Measurements from ENCODE around the gene ITGAE.

ITGAE gene

DNA sequence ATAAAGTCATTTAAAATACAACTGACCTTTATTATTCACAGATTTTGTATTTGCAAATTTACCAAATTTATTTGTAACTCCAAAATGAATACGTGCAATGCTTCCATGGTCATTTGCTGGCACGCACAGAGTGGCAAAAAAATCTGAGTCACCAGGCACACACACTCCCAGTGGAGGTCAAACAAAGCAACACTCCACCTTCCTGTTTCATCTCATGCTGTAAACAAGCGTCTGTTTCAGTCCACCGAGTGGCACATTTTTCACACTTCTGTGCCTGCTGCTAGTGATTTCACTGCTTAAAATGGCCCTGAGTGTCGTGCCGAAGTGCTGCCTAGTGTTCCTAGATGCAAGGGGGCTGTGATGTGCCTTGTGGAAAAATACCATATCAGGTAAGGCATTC is 17.8 kb upstream of the ITGAE start:
- FAIRE-seq: peak; percentile 95

DNA sequence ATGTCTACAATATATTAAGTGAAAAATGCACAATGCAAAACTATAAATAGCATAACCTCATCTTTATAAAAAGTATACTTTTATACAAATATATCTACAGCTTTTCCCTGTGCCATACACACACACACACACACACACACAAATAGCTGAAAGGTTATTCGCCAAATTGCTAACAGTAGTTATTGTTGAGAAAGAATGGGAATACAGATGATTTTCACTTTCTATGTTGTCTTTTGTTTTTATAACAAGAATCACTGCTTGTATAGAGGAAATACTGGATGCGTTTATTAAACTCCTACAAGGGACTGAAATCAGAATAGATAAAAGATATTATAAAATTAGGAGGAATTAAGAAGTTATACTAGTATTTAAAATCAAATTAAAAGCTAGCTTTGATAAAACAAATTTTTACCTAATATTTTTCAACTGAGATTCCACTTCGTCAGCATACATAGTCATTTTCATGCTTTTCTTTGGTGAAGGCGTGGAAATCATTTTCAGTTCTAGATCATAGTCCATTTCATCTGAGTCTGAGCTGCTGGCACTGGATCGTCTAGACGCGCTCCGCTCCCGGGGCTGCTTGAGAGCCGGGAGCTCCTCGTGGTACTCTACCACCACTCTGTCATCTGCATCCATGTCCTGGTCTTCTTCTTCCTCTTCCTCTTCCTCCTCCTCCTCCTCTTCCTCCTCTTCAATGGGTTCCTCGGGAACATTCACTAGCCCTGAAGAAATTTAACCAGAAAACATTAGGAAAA is 17.0 kb upstream of the ITGAE start:
- FAIRE-seq: peak; percentile 60

DNA sequence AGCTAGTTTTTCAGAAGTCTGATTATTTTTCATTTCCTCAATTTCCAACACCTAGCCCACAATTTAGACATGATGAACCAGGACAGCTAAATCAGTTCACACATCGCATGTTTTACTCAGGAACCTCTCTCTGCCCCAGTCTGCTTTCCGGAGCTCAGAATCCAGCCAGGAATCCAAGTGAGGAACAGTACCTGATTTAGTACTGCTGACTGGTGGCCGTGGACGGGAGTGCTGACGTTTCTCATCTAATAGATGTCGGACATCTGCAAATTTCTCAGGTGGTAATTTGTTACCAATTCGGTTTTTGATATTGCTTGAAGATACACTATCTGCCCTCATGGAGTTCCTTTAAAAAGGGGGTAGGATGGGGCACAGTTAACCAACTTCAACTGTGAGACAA is 14.9 kb upstream of the ITGAE start:
- no peak for FAIRE-seq

DNA sequence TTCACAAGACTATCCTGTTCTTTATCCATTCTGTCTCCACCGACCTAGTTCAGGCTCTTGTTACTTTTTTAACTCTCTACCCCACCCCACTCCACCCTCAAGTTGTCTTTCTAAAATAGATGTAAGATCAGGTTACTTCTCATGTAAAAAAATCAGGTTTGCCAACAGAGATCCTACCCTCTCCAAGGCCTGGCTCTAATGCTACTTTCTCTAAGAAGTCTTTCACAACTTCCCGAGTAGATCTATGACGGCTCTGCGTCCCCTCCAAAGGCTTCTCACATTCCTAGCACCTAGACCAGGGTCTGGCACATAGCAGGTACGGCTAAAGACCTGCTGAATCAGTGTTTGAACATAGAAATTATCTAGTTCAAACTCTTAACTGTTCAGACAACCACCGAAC is 14.1 kb upstream of the ITGAE start:
- no peak for FAIRE-seq

DNA sequence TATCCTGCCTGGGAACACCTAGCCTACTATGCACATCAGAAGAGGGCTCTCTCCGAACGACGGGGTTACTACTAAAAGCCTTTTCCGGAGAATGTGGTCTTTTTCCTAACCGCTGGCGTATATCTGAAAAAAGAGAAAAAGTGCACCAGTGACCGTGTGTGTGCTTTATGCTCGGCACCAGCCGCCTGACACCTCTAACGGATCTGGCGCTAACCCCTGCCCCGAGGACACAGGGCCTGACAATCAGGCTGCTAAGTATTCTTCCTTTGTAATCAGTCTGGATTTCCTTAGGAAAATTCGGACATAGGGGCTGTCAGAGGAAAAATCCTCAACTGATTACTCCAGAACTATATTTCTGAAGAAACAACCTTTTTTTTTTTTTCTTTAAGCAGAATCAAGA is 13.4 kb upstream of the ITGAE start:
- no peak for FAIRE-seq

DNA sequence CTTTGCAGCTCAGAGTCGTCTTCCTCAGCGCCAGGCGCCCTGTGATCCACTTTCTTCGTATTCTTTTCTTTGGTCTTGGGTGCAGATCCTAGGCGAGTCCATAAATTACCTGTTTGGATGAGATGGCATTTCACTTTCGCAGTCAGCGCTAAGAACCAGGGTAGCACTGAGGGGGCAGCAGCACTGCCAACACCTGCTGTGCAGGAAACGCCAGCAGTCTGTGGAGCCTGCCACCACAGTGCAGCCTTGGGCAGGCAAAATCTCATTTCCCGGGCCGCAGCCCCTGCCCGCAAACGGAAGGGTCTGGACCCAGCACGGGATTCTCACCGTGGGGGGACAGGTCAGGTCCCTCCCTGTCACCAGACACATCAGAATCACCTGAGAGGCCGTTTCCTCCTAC is 12.2 kb upstream of the ITGAE start:
- FAIRE-seq: no peak

DNA sequence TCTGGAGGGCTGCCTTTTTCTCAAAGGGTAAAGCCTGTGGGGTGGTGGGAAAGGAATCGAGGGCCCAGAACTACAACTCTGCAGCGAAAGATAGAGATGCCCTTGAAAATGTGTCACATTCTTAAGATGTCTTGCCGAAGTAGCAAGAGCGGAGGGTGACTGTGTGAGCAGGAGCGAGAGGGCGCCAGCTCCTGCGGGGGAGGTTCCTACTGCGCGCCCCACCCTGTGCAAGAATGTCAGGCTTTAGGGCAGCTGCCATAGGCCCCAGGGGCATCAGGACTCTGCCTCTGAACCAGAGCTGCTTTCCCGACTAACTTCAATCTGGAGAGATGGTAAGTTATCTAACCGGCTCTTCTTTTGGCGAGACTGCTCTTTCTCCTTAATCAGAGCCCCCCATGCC is 11.8 kb upstream of the ITGAE start:
- FAIRE-seq: no peak

DNA sequence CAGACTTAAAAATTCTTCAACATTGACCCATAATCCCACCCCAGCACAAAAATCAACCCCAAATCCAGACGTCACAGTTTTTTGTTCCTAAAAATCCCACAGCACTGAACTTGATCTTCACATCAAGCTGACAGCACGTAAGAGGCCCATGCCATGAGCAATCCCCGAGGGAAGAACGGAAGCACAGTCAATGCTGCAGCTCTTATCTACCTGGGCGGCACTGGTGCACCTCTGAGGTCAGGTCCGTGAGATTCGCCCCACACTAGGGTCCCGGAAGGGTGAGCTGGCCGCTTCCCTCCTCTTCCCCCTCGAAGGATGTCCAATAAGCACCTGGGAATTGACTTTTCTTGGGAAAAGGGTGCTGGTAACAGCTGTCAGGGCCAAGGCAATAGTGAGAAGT is 11.3 kb upstream of the ITGAE start:
- no peak for FAIRE-seq

DNA sequence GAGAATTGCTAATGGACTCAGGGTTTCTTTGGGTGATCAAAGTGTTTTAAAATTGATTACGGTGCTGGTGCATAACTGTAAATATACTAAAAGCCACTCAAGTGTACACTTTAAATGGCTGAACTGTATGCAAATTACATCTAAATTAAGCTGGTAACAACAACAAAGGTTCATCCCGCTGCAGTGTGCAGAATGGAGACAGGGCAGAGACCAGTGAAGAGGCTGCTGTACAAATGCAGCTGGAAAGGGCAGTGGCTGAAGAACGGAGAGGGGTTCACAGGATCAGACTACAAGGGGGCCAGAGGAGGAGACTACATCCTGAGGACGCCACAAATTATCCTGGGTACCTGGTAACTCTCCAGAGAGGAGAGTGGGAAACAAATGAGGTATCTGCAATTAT is 9.0 kb upstream of the ITGAE start:
- FAIRE-seq: no peak

DNA sequence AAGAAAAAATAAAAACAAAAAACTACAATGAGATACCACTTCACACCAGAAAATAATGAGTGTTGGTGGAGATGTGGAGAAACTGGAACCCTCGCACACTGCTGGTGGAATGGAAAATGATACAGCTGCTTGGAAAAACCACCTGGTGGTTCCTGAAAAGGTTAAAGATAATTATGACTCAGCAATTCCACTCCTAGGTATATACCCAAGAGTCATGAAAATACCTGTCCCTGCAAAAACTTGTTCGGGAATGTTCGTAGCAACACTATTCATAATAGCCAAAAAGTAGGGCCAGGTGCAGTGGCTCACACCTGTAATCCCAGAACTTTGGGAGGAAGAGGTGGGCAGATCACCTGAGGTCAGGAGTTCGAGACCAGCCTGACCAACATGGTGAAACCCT is 8.1 kb upstream of the ITGAE start:
- FAIRE-seq: no peak

DNA sequence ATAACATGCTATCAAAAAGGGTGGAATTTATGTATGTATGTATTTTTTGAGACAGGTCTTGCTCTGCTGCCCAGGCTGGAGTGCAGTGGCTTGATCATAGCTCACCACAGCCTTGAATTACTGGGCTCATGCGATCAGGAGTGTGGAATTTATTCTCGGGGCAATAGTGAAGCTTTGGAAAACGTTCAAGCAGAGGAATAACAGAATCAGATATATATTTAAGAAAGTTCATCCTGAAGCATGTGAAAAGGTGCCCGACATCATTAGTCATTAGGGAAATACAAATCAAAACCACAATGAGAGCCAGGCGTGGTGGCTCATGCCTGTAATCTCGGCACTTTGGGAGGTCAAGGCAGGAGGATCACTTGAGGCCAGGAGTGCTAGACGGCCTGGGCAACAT is 7.7 kb upstream of the ITGAE start:
- no peak for FAIRE-seq

DNA sequence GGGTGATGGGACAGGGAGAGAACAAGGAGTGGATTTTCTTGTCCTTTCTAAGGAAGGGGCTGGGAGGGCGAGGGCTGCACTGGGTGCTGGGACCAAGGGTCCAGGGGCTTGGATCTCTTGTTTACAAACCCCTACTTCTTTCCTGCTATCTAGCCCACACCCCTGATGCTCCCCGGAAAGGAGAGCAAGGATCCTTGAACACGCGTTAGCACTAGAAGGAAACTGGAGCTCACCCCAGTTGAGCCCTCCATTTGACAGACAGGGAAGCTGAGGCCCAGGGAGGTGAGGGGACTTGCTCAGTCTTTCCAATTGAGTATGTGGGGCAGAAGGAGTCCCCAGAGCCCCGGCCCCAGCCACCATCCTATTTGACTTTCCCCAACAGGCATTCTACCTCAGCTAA is 4.6 kb upstream of the ITGAE start:
- FAIRE-seq: no peak

DNA sequence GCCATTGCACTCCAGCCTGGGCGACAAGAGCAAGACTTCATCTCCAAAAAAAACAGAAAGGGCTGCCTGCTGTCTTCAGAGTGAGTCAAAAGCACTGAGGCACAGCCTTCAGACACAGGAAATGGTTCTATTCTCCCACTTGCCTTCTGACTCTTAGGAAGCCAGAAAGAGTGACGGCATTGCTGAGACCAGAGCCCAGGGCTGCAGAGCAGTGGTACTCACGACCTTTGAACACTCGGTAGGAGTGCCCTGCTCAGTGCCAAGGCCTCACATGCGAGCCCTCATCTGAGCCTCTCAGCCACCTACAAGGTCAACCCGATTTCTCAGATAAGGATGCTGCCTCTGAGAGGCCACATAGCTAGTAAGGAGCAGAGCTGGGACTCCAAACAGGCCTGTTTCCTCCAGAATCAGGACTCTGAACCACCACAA is 3.5 kb upstream of the ITGAE start:
- no peak for FAIRE-seq

DNA sequence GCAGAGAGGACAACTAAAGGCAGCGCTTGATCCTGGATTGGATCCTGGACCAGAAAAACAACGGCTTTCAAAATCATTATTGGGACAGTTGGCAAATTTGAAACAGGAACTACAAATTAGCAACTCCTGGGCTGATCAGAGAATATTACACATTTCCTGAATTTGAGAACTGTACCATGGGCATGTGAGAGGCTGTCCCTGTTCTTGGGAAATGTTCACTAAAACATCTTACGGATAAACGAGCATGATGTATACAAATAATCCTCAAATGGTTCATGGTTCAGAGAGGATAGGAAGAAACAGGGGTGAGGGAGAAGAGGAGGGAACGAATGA is 2.3 kb upstream of the ITGAE start:
- FAIRE-seq: no peak

DNA sequence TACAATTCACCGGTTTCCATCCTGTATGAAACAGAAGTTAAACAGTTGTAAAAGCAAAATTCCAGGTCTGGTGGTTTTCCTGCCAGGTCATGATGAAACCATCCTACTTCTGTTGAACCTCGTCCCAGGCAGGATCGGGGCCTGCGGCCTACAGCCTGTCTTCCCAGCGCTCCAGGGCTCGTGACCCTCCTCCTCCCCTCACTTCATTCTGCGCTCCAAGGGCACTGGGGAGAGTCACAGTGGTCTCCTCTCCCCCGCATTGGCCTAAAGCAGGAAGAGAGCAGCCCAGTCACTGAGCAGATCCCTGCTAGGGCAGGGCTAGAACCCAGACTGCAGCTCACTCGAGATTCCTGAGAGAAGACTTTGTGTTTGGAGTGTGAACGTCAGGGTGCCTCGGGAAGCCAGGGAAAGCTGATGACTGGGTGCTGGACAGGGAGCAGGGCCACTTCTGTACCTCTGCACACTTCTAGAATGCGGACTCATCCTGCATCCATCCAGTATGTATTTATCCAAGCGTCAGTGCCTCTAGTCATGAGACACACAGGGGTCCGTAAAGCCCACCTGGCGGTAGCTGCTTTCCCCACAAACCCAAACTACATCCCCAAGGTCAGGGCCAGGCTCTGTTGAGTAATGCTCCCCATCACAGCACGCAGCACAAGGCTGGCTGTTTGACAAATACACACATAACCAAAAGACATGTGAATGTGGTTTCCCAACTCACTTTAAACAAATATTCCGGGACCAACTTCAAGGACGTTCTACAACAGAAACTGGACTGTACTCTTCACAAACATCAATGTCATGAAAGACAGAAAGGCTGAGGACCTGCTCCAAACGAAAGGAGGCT is 1.7 kb upstream of the ITGAE start:
- FAIRE-seq: no peak

DNA sequence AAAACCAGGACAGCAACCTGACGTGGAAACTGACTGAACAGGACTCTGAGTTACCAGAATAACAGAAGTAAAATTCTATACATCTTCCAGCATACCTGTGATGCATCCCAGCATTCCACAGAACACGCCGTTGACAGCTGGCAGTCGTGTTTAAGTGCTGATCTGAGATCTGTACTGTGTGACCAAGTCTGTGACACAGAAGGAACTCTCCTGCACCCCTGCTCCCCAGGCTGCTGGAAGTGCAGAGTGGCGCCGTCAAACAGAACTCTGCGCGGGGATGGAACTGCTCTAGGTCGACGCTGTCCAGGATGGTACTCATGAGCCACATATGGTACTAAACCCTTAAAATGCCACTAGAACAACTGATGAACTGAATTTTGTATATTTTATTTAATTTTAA is 804 bp upstream of the ITGAE start:
- FAIRE-seq: no peak

DNA sequence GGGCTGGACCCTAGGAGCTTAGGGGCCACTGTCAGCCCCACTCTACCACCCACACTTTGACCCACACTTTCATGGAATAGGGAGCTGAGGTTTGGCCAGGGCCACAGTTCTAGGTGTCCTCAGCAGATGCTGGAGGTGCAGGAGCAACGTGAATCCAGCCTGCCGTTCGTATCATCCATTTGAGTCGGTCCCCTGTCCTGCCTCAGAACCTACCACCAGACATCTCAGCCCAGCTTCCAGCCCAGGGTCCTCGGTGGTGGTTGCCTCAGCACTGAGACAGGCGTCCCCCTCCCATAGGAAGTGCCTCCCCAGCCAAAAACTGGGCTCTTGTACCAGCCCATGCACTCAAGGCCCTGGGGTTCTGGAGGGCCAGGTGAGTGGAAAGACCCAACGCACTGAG is 359 bp upstream of the ITGAE start:
- no peak for FAIRE-seq

DNA sequence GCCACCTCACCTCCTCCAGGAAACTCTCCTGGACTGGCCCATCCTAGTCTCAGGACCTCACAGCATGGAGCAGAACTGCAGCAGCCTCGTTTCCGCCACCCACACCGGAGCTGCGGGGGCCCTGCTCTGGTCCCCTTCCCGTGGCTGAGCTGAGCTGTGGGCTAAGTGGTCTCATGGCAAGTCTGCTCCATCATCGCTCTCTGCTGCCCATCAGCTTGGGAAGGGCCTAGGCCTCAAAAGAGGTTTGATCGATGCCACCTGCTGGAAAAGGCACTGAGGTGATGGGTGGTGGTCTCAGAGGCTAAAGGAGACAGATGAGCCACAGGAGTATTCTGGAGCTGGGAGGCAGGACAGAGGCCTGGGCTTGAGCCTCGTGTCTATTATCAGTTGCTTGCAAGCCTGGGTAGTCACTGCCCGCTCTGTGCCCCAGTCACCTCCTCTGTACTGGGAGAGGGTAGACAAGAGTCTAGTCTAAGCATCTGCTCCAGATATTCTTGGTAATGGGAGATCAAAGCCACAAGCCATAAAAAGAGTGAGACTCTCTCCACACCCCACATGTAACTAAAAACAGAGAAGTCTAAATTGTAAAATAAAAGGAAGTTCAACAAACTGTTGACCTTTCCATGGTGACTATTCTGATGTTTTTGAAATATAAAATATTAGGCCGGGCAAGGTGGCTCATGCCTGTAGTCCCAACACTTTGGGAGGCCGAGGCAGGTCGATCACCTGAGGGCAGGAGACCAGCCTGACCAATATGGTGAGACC is 1.6 kb downstream of the ITGAE start:
- no peak for FAIRE-seq

DNA sequence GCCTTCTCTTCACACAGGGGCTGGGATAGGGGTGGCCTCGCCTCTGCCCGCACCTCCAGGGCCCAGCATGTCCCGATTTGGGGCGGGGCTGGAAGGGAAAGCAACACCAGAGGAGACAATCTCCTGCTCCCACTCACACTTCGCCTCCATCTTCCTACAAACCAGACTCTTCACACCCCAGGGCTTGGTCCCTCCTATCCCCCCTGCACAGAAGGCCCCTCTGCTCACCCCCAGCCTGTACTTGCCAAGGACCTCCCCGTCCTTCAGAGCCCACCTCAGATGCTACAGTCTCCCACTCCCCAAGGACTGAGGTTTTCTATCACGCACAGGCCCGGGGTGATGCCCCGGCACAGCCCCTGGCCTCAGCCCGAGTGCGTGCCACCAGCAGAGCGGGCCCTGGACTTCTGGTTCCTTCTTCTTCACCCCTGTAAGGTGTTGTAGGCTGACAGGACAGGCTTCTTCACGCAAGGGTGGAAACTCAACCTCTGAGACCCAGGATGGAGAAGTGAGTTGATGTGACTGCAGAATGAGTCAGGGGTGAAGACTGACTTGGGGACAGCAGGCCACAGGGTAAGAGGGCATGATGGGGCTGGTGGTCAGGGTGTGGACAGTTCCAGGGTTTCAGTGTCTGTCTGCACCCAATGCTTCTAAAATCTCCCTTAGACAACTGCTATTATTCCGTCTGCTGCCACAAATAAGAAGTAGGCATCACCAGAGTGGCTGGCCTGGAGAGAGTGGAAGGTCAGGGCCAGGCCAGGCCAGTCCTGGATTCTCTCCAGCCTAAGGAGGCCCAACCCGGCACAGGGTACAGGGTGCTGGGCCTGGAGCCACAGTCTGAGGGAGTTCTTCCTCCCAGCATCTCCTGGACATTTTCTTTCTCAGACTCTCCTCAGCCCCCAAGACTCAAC is 2.5 kb downstream of the ITGAE start:
- FAIRE-seq: no peak

DNA sequence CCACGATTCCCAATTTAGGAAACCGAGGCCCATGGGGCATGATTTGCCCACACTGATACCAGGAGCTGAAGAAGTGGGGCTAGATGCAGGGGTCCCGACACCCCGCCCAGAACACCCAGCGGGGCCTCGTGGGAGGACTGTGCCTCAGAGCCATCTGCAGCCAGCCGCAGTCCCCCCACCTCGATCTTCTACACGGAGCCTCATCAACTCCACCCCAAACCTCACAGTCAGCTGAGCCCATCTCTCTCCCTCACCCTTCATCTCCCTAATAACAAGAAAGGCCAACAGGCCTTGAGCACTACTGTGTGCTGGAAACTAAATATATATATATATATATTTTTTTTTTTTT is 4.2 kb downstream of the ITGAE start:
- FAIRE-seq: no peak

DNA sequence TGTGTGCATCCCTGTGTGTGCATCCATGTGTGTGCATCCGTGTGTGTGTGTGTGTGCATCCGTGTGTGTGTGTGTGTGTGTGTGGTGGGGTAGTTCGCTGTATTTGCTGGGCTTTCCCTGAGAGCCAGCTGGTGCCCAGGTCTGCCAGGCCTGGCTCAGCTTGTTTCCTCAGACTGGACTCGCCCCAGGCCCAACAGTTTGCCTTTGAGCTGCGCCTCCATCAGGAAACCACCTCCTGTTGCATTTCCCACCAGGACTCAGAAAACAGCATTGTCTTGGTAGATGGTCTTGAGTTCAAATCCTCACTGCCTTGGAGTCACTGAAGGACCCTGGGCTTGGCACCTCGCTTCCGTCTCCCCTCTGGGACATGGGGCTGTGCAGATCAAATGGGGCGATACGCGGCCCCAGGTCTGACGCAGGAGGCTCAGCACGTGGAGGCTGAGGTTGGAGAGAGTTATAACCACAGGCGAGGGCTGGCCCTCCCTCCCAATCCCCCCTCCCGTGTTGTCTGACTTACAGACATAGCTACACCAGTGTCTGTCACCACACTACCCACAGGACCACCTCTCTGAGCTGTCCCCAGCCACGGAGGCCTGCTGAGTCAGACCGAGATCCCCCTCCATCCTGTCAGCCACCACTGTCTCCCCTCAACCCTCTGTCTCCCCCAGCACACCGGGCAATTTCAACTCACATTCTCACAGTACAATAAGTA is 4.7 kb downstream of the ITGAE start:
- no peak for FAIRE-seq

DNA sequence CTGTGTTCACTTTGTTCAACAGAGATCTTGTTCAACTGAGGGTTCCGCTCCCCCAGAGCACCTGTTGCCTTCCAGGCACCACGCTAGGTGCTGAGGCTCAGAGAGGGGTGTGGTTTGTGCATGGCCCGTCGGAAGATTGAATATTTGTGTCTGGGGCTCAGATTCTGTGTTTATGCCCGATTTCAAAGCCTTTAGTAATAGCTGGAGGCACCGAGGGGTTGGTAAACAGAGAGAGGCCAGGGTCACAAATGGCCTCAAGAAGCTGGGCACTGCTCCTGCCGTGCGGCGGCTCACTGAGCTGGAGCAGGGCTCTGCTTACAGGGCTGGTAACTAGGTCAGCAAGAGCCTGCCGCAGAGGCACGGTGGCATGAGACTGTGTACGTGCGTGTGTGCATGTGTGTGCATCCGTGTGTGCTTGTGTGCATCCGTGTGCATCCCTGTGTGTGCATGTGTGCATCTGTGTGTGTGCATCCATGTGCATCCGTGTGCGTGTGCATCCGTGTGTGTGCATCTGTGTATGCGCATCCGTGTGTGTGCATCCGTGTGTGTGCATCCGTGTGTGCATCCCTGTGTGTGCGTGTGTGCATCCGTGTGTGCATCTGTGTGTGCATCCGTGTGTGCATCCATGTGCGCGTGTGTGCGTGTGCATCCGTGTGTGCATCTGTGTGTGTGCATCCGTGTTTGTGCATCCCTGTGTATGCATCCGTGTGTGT is 5.4 kb downstream of the ITGAE start:
- FAIRE-seq: no peak
